SK-N-SH (cell line): ENCODE results near the gene SLC18A2. TPM values are rescaled to one million over a fixed set of nuclear protein-coding genes. Genes with fewer than 3 reads are reported as not detected.

Source experiments
- CTCF ChIA-PET: fragments of 300-600, 350-600 bp; formaldehyde crosslinking; extraction: SDS; loops from one replicate; lab custom pipeline; 2021; lab: Yijun Ruan, JAX
- POLR2A ChIA-PET: fragments of 350-600 bp; sonication (Branson Sonifier 250); formaldehyde crosslinking; extraction: SDS; loops from one replicate; lab custom pipeline; 2020; ENCODE audit warnings: antibody characterized with exemption, inconsistent platforms; lab: Yijun Ruan, JAX
- DNase-seq: peaks from one replicate; pipeline ENCODE4 v3.0.0; 2012
- H2AFZ ChIP-seq: fragments of 200-600 bp; sonication (generic); 2 replicates; pipeline ENCODE4 v1.8.1; 2016; ENCODE audit warnings: antibody characterized with exemption, mild to moderate bottlenecking, low read depth
- H3F3A ChIP-seq: fragments of 200-600 bp; sonication (generic); replicated peaks from 2 replicates; pipeline ENCODE3; 2016; ENCODE audit warnings: antibody characterized with exemption, mild to moderate bottlenecking; ENCODE audit not compliant: insufficient read depth
- H3K27ac ChIP-seq, 2 experiments: fragments of 200-500 bp in 1 of 2; fragments of 200-600 bp in 1 of 2; sonication (Bioruptor generic) in 1 of 2; sonication (generic), shearing (Covaris generic) in 1 of 2; 2 replicates each; pipeline versions ENCODE4 v1.5.1 to v1.6.1; 2014 to 2016; ENCODE audit warnings: low read depth in 2 of 2, inconsistent platforms in 1 of 2, low read length in 1 of 2, mild to moderate bottlenecking in 1 of 2, mixed read lengths in 1 of 2
- H3K27me3 ChIP-seq: fragments of 200-600 bp; sonication (generic), shearing (Covaris generic); 2 replicates; pipeline ENCODE4 v1.6.1; 2016; ENCODE audit warnings: mixed run types; ENCODE audit not compliant: insufficient read depth
- H3K36me3 ChIP-seq, 2 experiments: fragments of 200-500 bp in 1 of 2; fragments of 200-600 bp in 1 of 2; sonication (Bioruptor generic) in 1 of 2; sonication (generic) in 1 of 2; replicated peaks in 1 of 2; 2 replicates each; pipeline versions ENCODE3 to v1.5.1; 2014 to 2016; ENCODE audit warnings: low read length in 1 of 2, mild to moderate bottlenecking in 1 of 2; ENCODE audit not compliant: insufficient read depth in 2 of 2, control insufficient read depth in 1 of 2
- H3K4me1 ChIP-seq, 2 experiments: fragments of 200-500 bp in 1 of 2; fragments of 200-600 bp in 1 of 2; sonication (Bioruptor generic) in 1 of 2; sonication (generic), shearing (Covaris generic) in 1 of 2; 2 replicates each; pipeline versions ENCODE4 v1.5.1 to v1.6.1; 2014 to 2016; ENCODE audit warnings: low read depth in 1 of 2, low read length in 1 of 2, mixed run types in 1 of 2; ENCODE audit not compliant: insufficient read depth in 2 of 2, control insufficient read depth in 1 of 2
- H3K4me2 ChIP-seq: fragments of 200-600 bp; sonication (generic), shearing (Covaris generic); 2 replicates; pipeline ENCODE4 v1.6.1; 2017; ENCODE audit warnings: mixed run types
- H3K4me3 ChIP-seq, 2 experiments: fragments of 200-500 bp in 1 of 2; fragments of 200-600 bp in 1 of 2; sonication (Bioruptor generic) in 1 of 2; sonication (generic), shearing (Covaris generic) in 1 of 2; 2 replicates each; pipeline versions ENCODE4 v1.5.1 to v1.8.1; 2014 to 2016; ENCODE audit warnings: low read depth in 2 of 2, inconsistent platforms in 1 of 2, low read length in 1 of 2, mild to moderate bottlenecking in 1 of 2, mixed read lengths in 1 of 2, moderate library complexity in 1 of 2
- H3K79me2 ChIP-seq: fragments of 200-600 bp; sonication (generic); 2 replicates; pipeline ENCODE4 v1.8.1; 2017; ENCODE audit warnings: mild to moderate bottlenecking; ENCODE audit not compliant: insufficient read depth
- H3K9ac ChIP-seq: fragments of 200-600 bp; sonication (generic); 2 replicates; pipeline ENCODE4 v1.6.1; 2017; ENCODE audit warnings: mixed run types
- H3K9me2 ChIP-seq: fragments of 200-600 bp; sonication (generic); 2 replicates; pipeline ENCODE4 v1.6.1; 2017; ENCODE audit warnings: mixed run types
- H3K9me3 ChIP-seq: fragments of 200-600 bp; sonication (generic); 2 replicates; pipeline ENCODE4 v1.6.1; 2017; ENCODE audit warnings: mixed run types, mild to moderate bottlenecking, moderate library complexity
- H4K20me1 ChIP-seq: fragments of 200-600 bp; sonication (generic); 2 replicates; pipeline ENCODE4 v1.6.1; 2017; ENCODE audit warnings: mild to moderate bottlenecking, mixed run types; ENCODE audit not compliant: insufficient read depth
- ELF1 ChIP-seq: IDR thresholded peaks from 2 replicates; pipeline ENCODE4 v1.4.0; 2012
- EP300 ChIP-seq, 2 experiments: IDR thresholded peaks; 2 replicates each; pipeline versions ENCODE4 v1.4.0 to v1.6.1; 2012; ENCODE audit warnings: borderline replicate concordance in 1 of 2, low read depth in 1 of 2, low read length in 1 of 2
- EZH2phosphoT487 ChIP-seq: fragments of 200-600 bp; sonication (generic); IDR thresholded peaks from 2 replicates; pipeline ENCODE4 v1.6.1; 2017; ENCODE audit warnings: low read depth, mixed run types, mild to moderate bottlenecking, antibody characterized with exemption, moderate library complexity, borderline replicate concordance
- FOSL2 ChIP-seq: IDR thresholded peaks from 2 replicates; pipeline ENCODE4 v1.4.0; 2012; ENCODE audit warnings: low read depth, mild to moderate bottlenecking, moderate library complexity, borderline replicate concordance
- FOXJ3 ChIP-seq: sonication (generic); formaldehyde crosslinking; IDR thresholded peaks from 2 replicates; pipeline ENCODE4 v1.5.1; 2020; ENCODE audit warnings: mild to moderate bottlenecking, missing genetic modification reagents
- GABPA ChIP-seq: IDR thresholded peaks from 2 replicates; pipeline ENCODE4 v1.4.0; 2012; ENCODE audit warnings: low read depth, mild to moderate bottlenecking
- GATA2 ChIP-seq: sonication (generic); formaldehyde crosslinking; IDR thresholded peaks from 2 replicates; pipeline ENCODE4 v1.5.0; 2020; ENCODE audit warnings: mild to moderate bottlenecking, missing genetic modification reagents
- IRF3 ChIP-seq: fragments of 150-350 bp; IDR thresholded peaks from 2 replicates; pipeline ENCODE4 v1.6.1; 2016; ENCODE audit warnings: mild to moderate bottlenecking, low read depth, low read length
- JUND ChIP-seq: IDR thresholded peaks from 2 replicates; pipeline ENCODE4 v1.4.0; 2012
- NRF1 ChIP-seq: IDR thresholded peaks from 2 replicates; pipeline ENCODE4 v1.6.1; 2012; ENCODE audit warnings: low read depth, mild to moderate bottlenecking, low read length
- PBX3 ChIP-seq: IDR thresholded peaks from 2 replicates; pipeline ENCODE4; 2012
- RAD21 ChIP-seq: IDR thresholded peaks from 2 replicates; pipeline ENCODE4 v1.6.1; 2012; ENCODE audit warnings: mild to moderate bottlenecking, low read length
- RCOR1 ChIP-seq: fragments of 150-350 bp; IDR thresholded peaks from 2 replicates; pipeline ENCODE4 v1.6.1; 2017; ENCODE audit warnings: antibody characterized with exemption, low read length
- REST ChIP-seq: IDR thresholded peaks from 2 replicates; pipeline ENCODE4 v1.6.1; 2012; ENCODE audit warnings: mild to moderate bottlenecking, low read depth, low read length, moderate library complexity
- RFX5 ChIP-seq: IDR thresholded peaks from 2 replicates; pipeline ENCODE4 v1.6.1; 2012; ENCODE audit warnings: mild to moderate bottlenecking, improper control_type of control experiment, low read length
- SIN3A ChIP-seq: IDR thresholded peaks from 2 replicates; pipeline ENCODE4 v1.6.1; 2012; ENCODE audit warnings: low read depth, mild to moderate bottlenecking, low read length, moderate library complexity, borderline replicate concordance
- TAF1 ChIP-seq: IDR thresholded peaks from 2 replicates; pipeline ENCODE4 v1.6.1; 2012; ENCODE audit warnings: low read depth, mild to moderate bottlenecking, low read length, moderate library complexity, borderline replicate concordance
- TCF12 ChIP-seq: IDR thresholded peaks from 2 replicates; pipeline ENCODE4 v1.4.0; 2012
- USF1 ChIP-seq: IDR thresholded peaks from 2 replicates; pipeline ENCODE4 v1.4.0; 2012; ENCODE audit warnings: low read depth, borderline replicate concordance
- WGBS: methylation state at CpG from one replicate; pipeline ENCODE4 v1.1.6; 2017; ENCODE audit warnings: low lambda C conversion rate; 5-methylcytosine and 5-hydroxymethylcytosine counted together
- polyA plus RNA-seq, 3 experiments: library from polyadenylated mRNA; depleted of rRNA; stranded (reverse); fragments of >200 nt; gene quantifications; 2 replicates each; pipeline ENCODE4 v1.2.3, GENCODE V29; 2012

Gene SLC18A2
- polyA plus RNA-seq, 1 of the 3 experiments (the other 2 are of a cell fraction): not detected

- no peak for TF ChIP-seq REST
- no peak for TF ChIP-seq FOXJ3 (CRISPR knock-in tag)
- no peak for TF ChIP-seq NRF1
- TF ChIP-seq EZH2phosphoT487: no peak
- TF ChIP-seq, all 33 proteins: peak for 0
Measured at GRCh38 chr10:117262291-117262902, 21.5 kb downstream of the SLC18A2 start (continued).

- Histone ChIP-seq H3K9me2 (no peaks in the 10 kb centered on the region), H3K27ac (no peak overlapping the region), H3K79me2 (no peaks in the 10 kb centered on the region), H3K36me3 (no peaks in the 10 kb centered on the region), H4K20me1 (no peaks in the 10 kb centered on the region), H2AFZ (no peak overlapping the region), H3K9me3 (no peaks in the 10 kb centered on the region), H3F3A (no peaks in the 10 kb centered on the region), H3K4me2 (no peak overlapping the region), H3K4me1 (peaks cover 0 to 26% of the 10 kb centered on the region in 2 experiments; a peak in 1 of 4 replicates), H3K27me3 (no peaks in the 10 kb centered on the region; the same call in 1 of the 2 replicates), H3K9ac (no peak overlapping the region), H3K4me3 (no peak overlapping the region)
- no peak for DNase-seq
- WGBS: 48% methylated on average over 6 of the region's 7 CpGs
- CTCF ChIA-PET: interaction anchor here (1.9 to 2.6 kb wide), 2 partner anchors 46 to 56 kb away, joined by 11 to 18 read pairs (median 11); no protein-coding TSS in a partner anchor
- POLR2A ChIA-PET: no interaction called here
- no peak for TF ChIP-seq FOSL2
- no peak for TF ChIP-seq IRF3
- TF ChIP-seq JUND: no peak
- no peak for TF ChIP-seq GATA2
- TF ChIP-seq SIN3A: no peak
- no peak for TF ChIP-seq RFX5
- no peak for TF ChIP-seq ELF1
- TF ChIP-seq PBX3: no peak
- TF ChIP-seq GABPA: no peak
- no peak for TF ChIP-seq NRF1
- no peak for TF ChIP-seq EP300 (IDR thresholded peaks at IDR 0.05; ENCODE audit: borderline replicate concordance in 1 of 2, low read depth in 1 of 2, low read length in 1 of 2)
- no peak for TF ChIP-seq TAF1
- no peak for TF ChIP-seq FOXJ3 (CRISPR knock-in tag)
- TF ChIP-seq TCF12: no peak
- TF ChIP-seq USF1: no peak
- no peak for TF ChIP-seq RCOR1
- no peak for TF ChIP-seq RAD21
Measured at GRCh38 chr10:117262903-117263293, 22.0 kb downstream of the SLC18A2 start.
